GM23338 (cell line): ENCODE results near the gene BAIAP2. TPM values are rescaled to one million over a fixed set of nuclear protein-coding genes. Genes with fewer than 3 reads are reported as not detected.

ENCODE experiments used
- ATAC-seq: fragments of 200-7000 bp; cut with Tn5 transposase; 3 replicates; pipeline ENCODE4 v1.9.1; 2020
- DNase-seq: peaks from one replicate; pipeline ENCODE4 v3.0.0-alpha.2; 2015; ENCODE audit warnings: low spot score
- H2AFZ ChIP-seq: fragments of 200-600 bp; sonication (generic); 2 replicates; pipeline ENCODE4 v1.8.0; 2016; ENCODE audit warnings: antibody characterized with exemption, mild to moderate bottlenecking, moderate library complexity
- H3F3A ChIP-seq: fragments of 200-600 bp; sonication (generic); replicated peaks from 2 replicates; pipeline ENCODE4 v1.8.0; 2017; ENCODE audit warnings: antibody characterized with exemption, mixed run types, low read depth
- H3K27ac ChIP-seq: fragments of 200-600 bp; sonication (generic); 2 replicates; pipeline ENCODE4 v1.6.1; 2016; ENCODE audit warnings: low read depth
- H3K27me3 ChIP-seq: fragments of 200-600 bp; sonication (generic); 2 replicates; pipeline ENCODE4 v1.8.0; 2016; ENCODE audit warnings: mild to moderate bottlenecking, mixed run types, moderate library complexity; ENCODE audit not compliant: insufficient read depth
- H3K36me3 ChIP-seq: fragments of 200-600 bp; sonication (generic); 2 replicates; pipeline ENCODE4 v1.8.0; 2016; ENCODE audit warnings: mild to moderate bottlenecking; ENCODE audit not compliant: insufficient read depth
- H3K4me1 ChIP-seq: fragments of 200-600 bp; sonication (generic); 2 replicates; pipeline ENCODE4 v1.8.0; 2016; ENCODE audit warnings: mild to moderate bottlenecking, moderate library complexity; ENCODE audit not compliant: insufficient read depth
- H3K4me2 ChIP-seq: fragments of 200-600 bp; sonication (generic); 2 replicates; pipeline ENCODE4 v1.7.1; 2017; ENCODE audit warnings: mixed run types
- H3K4me3 ChIP-seq: fragments of 200-600 bp; sonication (generic); 2 replicates; pipeline ENCODE4 v1.6.1; 2016; ENCODE audit warnings: mixed run types
- H3K79me2 ChIP-seq: fragments of 200-600 bp; sonication (generic); replicated peaks from 2 replicates; pipeline ENCODE4 v1.8.0; 2017; ENCODE audit warnings: mild to moderate bottlenecking; ENCODE audit not compliant: insufficient read depth
- H3K9me2 ChIP-seq: fragments of 200-600 bp; sonication (generic); 2 replicates; pipeline ENCODE4 v1.8.0; 2017; ENCODE audit not compliant: insufficient read depth
- H4K20me1 ChIP-seq: fragments of 200-600 bp; sonication (generic); replicated peaks from 2 replicates; pipeline ENCODE4 v1.8.0; 2017; ENCODE audit warnings: mild to moderate bottlenecking; ENCODE audit not compliant: insufficient read depth
- H3K27ac Mint-ChIP-seq: 2 replicates; pipeline ENCODE4 v1.8.0; 2020; ENCODE audit warnings: inconsistent platforms, mild to moderate bottlenecking, moderate library complexity, mixed read lengths
- H3K27me3 Mint-ChIP-seq: 3 replicates; pipeline ENCODE4 v1.8.0; 2022; ENCODE audit warnings: low read depth, mild to moderate bottlenecking, moderate library complexity, mixed read lengths, inconsistent platforms; ENCODE audit not compliant: insufficient read depth, poor library complexity
- H3K36me3 Mint-ChIP-seq: 3 replicates; pipeline ENCODE4 v1.8.0; 2021; ENCODE audit warnings: low read depth, mild to moderate bottlenecking, inconsistent platforms, moderate library complexity, mixed read lengths
- H3K4me1 Mint-ChIP-seq: 3 replicates; pipeline ENCODE4 v1.8.0; 2020; ENCODE audit warnings: mild to moderate bottlenecking, inconsistent platforms, mixed read lengths
- H3K4me3 Mint-ChIP-seq: 3 replicates; pipeline ENCODE4 v1.8.0; 2021; ENCODE audit warnings: moderate library complexity, mild to moderate bottlenecking, inconsistent platforms, mixed read lengths
- H3K9me3 Mint-ChIP-seq: 3 replicates; pipeline ENCODE4 v1.8.0; 2020; ENCODE audit warnings: moderate library complexity, mild to moderate bottlenecking, inconsistent platforms, mixed read lengths
- CTCF ChIP-seq, 2 experiments: fragments of 200-600 bp in 1 of 2; sonication (generic) in 1 of 2; conservative IDR thresholded peaks; 2 replicates each; pipeline versions ENCODE4 v1.5.1 to v1.6.1; 2016 to 2017; ENCODE audit warnings: antibody characterized with exemption in 2 of 2, low read depth in 2 of 2, mild to moderate bottlenecking in 2 of 2, moderate library complexity in 1 of 2
- ETS1 ChIP-seq: IDR thresholded peaks from 2 replicates; pipeline ENCODE4 v1.6.1; 2016; ENCODE audit warnings: antibody characterized with exemption
- EZH2 ChIP-seq: fragments of 200-600 bp; sonication (generic); IDR thresholded peaks from one replicate; pipeline ENCODE4 v1.8.0; 2017; ENCODE audit warnings: antibody characterized with exemption, mild to moderate bottlenecking, low read depth; ENCODE audit not compliant: unreplicated experiment
- EZH2phosphoT487 ChIP-seq: fragments of 200-600 bp; sonication (generic); IDR thresholded peaks from one replicate; pipeline ENCODE4 v1.8.1; 2018; ENCODE audit warnings: antibody characterized with exemption; ENCODE audit not compliant: unreplicated experiment
- JUNB ChIP-seq: IDR thresholded peaks from one replicate; pipeline ENCODE4 v1.6.1; 2016; ENCODE audit warnings: antibody characterized with exemption; ENCODE audit not compliant: unreplicated experiment
- NANOG ChIP-seq: IDR thresholded peaks from 2 replicates; pipeline ENCODE4 v1.6.1; 2016; ENCODE audit warnings: antibody characterized with exemption, borderline replicate concordance
- REST ChIP-seq: IDR thresholded peaks from one replicate; pipeline ENCODE4 v1.6.1; 2018; ENCODE audit warnings: antibody characterized with exemption; ENCODE audit not compliant: unreplicated experiment
- STAT1 ChIP-seq: IDR thresholded peaks from one replicate; pipeline ENCODE4 v1.6.1; 2016; ENCODE audit warnings: antibody characterized with exemption; ENCODE audit not compliant: unreplicated experiment
- ZNF114 ChIP-seq: fragments of 250-450 bp; sonication (Bioruptor Pico); IDR thresholded peaks from 2 replicates; pipeline ENCODE4 v1.5.0; 2020; ENCODE audit warnings: mild to moderate bottlenecking, moderate library complexity
- polyA plus RNA-seq: library from polyadenylated mRNA; unstranded; fragments of >200 nt; fragmentation: Nextera tagmentation; extraction: Ambion mirVana; gene quantifications from 2 replicates; pipeline ENCODE4 v1.2.1, GENCODE V29; 2016
- total RNA-seq: library from RNA; depleted of rRNA; stranded (reverse); fragments of >200 nt; shearing (Covaris generic); gene quantifications from 2 replicates; pipeline ENCODE4 v1.2.3, GENCODE V29; 2014

The BAIAP2 gene
- total and polyA plus RNA-seq, 2 experiments from 2014 or later, result 21.7 to 22.7 TPM

- peaks cover 4% of the 10 kb centered on the region; the same call in 1 of the 2 replicates for H3K4me1 ChIP-seq
- peak overlapping the region; percentile 75 for H3K4me3 ChIP-seq
- H2AFZ ChIP-seq, result no peak overlapping the region
- H3K9me3 Mint-ChIP-seq, result no peaks in the 10 kb centered on the region
- no peak overlapping the region for H3K27ac Mint-ChIP-seq
- no peaks in the 10 kb centered on the region for H4K20me1 ChIP-seq
- no peaks in the 10 kb centered on the region; the same call in 1 of the 2 replicates for H3K79me2 ChIP-seq
- H3K36me3 Mint-ChIP-seq, result 0 out of 3 replicates have a peak, but pooled peaks cover 3% of the 10 kb centered on the region
- no peak for DNase-seq
- TF ChIP-seq ETS1 (no peak), CTCF (conservative IDR thresholded peaks at IDR 0.05; ENCODE audit: low read depth in 2 of 2) (no peak), JUNB (no peak), EZH2 (no peak), STAT1 (no peak), EZH2phosphoT487 (no peak), NANOG (no peak), ZNF114 (CRISPR knock-in tag) (no peak)
- H3K27ac ChIP-seq, result no peak overlapping the region
- 0 out of 2 replicates have a peak, but pooled peaks cover 6% of the 10 kb centered on the region for H3F3A ChIP-seq
- peaks cover 4% of the 10 kb centered on the region; the same call in 1 of the 2 replicates for H3K27me3 ChIP-seq
- H3K9me2 ChIP-seq, result no peaks in the 10 kb centered on the region
- peaks cover 7% of the 10 kb centered on the region for H3K27me3 Mint-ChIP-seq
- no peaks in the 10 kb centered on the region for H3K36me3 ChIP-seq
- no peak for ATAC-seq
- H3K4me3 Mint-ChIP-seq, result peak overlapping the region; percentile 72
- H3K4me2 ChIP-seq, result peak overlapping the region; percentile 87
- H3K4me1 Mint-ChIP-seq, result peaks cover 9% of the 10 kb centered on the region; the same call in 2 of the 3 replicates
Measured at GRCh38 chr17:80992948-80993624, 41.9 kb upstream of the BAIAP2 start.

GRCh38 chr17:80995131-80995530, 39.8 kb upstream of the BAIAP2 start:
- H3K27me3 ChIP-seq, result peaks cover 4% of the 10 kb centered on the region; the same call in 1 of the 2 replicates
- H3K4me3 ChIP-seq, result no peak overlapping the region
- no peak for TF ChIP-seq REST
- H3K27ac ChIP-seq, result no peak overlapping the region
- Mint-ChIP-seq H3K4me3 (no peak overlapping the region), H3K27ac (no peak overlapping the region), H3K27me3 (peaks cover 7% of the 10 kb centered on the region), H3K4me1 (peaks cover 6% of the 10 kb centered on the region; the same call in 1 of the 3 replicates), H3K36me3 (peaks cover 8% of the 10 kb centered on the region; the same call in 1 of the 3 replicates), H3K9me3 (no peaks in the 10 kb centered on the region)
- H2AFZ ChIP-seq, result no peak overlapping the region
- no peak for ATAC-seq
- no peaks in the 10 kb centered on the region for H3K9me2 ChIP-seq
- 0 out of 2 replicates have a peak, but pooled peaks cover 6% of the 10 kb centered on the region for H3F3A ChIP-seq
- H3K4me1 ChIP-seq, result peaks cover 4% of the 10 kb centered on the region; the same call in 1 of the 2 replicates
- H3K36me3 ChIP-seq, result no peaks in the 10 kb centered on the region
- H4K20me1 ChIP-seq, result no peaks in the 10 kb centered on the region
- no peak overlapping the region for H3K4me2 ChIP-seq
- no peaks in the 10 kb centered on the region; the same call in 1 of the 2 replicates for H3K79me2 ChIP-seq
- no peak for DNase-seq
